Measurements from ENCODE around the gene DHRS2. TPM values are rescaled to one million over a fixed set of nuclear protein-coding genes. Genes with fewer than 3 reads are reported as not detected.
"Not testable (repeated sequence)": the region's sequence is repeated elsewhere in the genome, so short reads cannot be mapped to it uniquely, and the experiment has no call there.

The DHRS2 gene
- polyA plus RNA-seq, 6 donors from 2014 or later: not detected

DNA sequence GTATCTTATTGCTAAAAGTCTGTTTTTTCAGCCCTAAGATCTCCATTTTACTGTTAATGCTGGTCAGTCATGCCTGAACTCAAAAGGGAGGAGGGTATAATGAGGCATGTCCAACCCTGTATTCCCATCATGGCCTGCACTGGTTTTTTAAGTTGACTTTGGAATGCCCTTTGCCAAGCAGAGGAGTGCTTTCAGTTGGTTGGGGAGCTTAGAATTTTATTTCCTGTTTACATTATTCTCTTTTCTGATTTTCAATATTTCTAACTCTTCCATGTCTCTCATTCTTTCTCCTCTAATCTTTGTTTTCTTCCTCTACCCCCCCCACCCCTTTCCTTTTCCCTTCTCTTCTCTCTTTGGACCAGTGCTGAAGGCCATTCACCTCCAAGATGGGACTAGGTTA is 4.9 kb upstream of the DHRS2 start:
- peaks cover 24 to 38% (median 26%) of the 10 kb centered on the region in 3 donors for H3K27me3 Mint-ChIP-seq
- no peaks in the 10 kb centered on the region for H3K36me3 Mint-ChIP-seq
- H3K4me1 Mint-ChIP-seq: peaks cover 4 to 14% (median 11%) of the 10 kb centered on the region in 3 donors
- no peak for ATAC-seq (ENCODE audit: low read depth in 2 of 2)
- peaks cover 0 to 3% (median 0%) of the 10 kb centered on the region in 7 donors for H3K9me3 Mint-ChIP-seq
- no peak overlapping the region for H3K4me3 Mint-ChIP-seq
- no peak overlapping the region for H3K27ac Mint-ChIP-seq
- DNase-seq: no peak

DNA sequence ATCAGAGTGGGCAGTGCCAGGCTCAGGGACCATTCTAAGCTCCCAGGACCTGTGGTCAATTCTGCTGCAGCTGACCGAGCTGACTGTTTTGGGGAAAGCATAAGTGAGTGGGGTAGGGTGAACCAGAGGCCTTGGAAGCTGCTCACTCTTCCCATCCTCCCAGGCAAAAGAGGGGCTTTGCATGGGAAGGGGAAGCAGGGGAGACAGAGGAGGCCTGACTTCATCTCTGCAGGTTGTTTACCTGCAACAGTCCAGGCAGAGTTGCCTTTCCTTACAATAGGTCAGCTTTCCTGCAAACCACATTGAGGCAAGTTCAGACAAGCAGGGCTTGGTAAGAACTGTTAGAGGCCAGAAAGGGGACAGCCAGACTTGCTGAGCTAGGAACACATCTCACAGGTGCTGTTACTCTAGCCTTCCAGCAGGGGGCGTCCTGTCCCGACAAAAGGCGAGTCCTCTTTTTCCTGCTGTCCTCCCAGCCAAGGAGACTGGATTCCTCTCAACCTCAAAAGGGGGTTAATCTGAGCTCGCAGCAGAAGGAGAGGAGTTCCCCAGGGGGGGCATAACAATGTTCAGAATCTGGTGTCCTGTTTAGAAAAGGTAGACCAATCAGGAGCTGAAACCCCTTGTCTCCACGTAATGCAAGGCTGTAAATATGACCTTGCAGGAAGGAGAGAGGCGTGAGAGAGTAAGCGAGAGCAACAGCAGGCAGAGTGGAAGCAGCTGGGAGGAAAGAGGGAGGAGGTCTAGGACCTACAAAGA is 4.3 kb upstream of the DHRS2 start:
- ATAC-seq (ENCODE audit: low read depth in 2 of 2) (peak; percentile 35 to 52), DNase-seq (peak; percentile 51)
- no peak overlapping the region for H3K27ac Mint-ChIP-seq
- H3K27me3 Mint-ChIP-seq: peaks cover 21 to 33% (median 26%) of the 10 kb centered on the region in 3 donors
- H3K9me3 Mint-ChIP-seq: peaks cover 0 to 6% (median 3%) of the 10 kb centered on the region in 7 donors
- H3K4me3 Mint-ChIP-seq: peak overlapping the region in 4 of 8 donors; percentile 36 to 69 (median 43)
- H3K36me3 Mint-ChIP-seq: no peaks in the 10 kb centered on the region
- peaks cover 4 to 14% (median 11%) of the 10 kb centered on the region in 3 donors for H3K4me1 Mint-ChIP-seq

DNA sequence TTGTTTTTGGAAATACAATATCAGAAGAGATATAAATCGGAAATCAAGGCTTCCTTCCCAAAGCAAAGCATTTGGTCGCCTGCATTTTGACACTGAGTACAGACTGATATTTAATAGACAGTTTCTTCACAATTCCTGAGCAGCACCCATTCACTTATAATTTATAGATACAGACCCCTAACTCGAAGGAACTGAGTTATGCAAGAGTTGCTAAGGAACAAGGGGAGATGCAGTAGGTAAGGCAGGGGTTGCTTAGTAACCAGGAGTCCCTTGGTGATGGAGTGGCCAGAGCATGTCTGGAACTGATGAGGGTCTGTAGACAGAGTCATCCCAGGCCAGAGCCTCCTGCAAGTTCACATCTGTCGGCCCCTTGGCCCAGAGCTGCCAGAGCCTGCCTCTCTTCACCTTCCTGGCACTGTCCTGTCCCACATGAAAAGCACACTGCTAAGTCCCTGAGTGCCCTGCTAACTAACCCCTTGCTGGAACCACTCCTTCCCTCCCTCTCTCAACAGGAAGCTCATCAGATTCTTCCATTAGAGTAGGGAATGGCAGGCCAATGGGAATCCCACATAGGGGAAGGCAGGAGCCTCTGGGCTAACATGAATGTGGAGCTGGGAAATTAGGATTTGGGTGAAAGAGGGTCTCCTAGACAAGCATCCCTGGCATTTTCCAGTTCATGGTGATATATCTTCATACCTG is 3.6 kb upstream of the DHRS2 start:
- H3K27ac Mint-ChIP-seq: no peak overlapping the region
- H3K4me3 Mint-ChIP-seq: peak overlapping the region in 2 of 8 donors; percentile 42 to 44

DNA sequence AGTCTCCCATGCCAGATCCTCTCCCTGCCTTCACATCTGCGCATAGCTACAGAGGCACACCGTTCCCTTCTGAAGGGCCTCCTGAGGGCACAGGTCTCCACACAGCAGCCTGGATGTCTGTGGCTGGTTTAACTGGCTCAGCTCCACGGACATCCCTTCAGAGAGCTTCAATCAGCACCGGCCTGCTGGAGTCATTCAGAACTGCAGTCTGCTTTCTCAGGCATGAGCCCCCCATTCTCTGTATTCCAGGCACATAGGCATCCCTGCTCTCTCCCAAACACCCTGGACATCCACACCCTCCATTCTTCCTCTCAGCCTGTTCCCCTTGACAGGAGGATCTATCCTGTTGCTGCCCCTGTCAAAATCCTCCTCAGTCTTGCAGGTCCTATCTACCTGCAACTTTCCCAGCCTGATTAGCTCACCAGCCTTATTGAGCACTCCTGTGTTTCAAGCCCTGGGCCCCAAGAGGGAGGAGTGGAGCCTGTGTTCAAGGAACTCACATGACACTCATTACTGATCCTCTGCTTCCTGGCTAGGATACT is 2.9 kb upstream of the DHRS2 start:
- no peak for ATAC-seq (ENCODE audit: low read depth in 2 of 2)
- H3K4me3 Mint-ChIP-seq: peak overlapping the region in 1 of 8 donors; percentile 6
- no peak for DNase-seq
- H3K4me1 Mint-ChIP-seq: peaks cover 4 to 14% (median 11%) of the 10 kb centered on the region in 3 donors
- no peak overlapping the region for H3K27ac Mint-ChIP-seq
- H3K36me3 Mint-ChIP-seq: no peaks in the 10 kb centered on the region
- peaks cover 0 to 6% (median 5%) of the 10 kb centered on the region in 7 donors for H3K9me3 Mint-ChIP-seq
- H3K27me3 Mint-ChIP-seq: peaks cover 12 to 21% (median 13%) of the 10 kb centered on the region in 3 donors

More for the DNA sequence above, 3.6 kb upstream of the DHRS2 start:
- ATAC-seq (ENCODE audit: low read depth in 2 of 2): no peak
- H3K9me3 Mint-ChIP-seq: peaks cover 0 to 6% (median 5%) of the 10 kb centered on the region in 7 donors
- no peaks in the 10 kb centered on the region for H3K36me3 Mint-ChIP-seq
- peaks cover 4 to 14% (median 11%) of the 10 kb centered on the region in 3 donors for H3K4me1 Mint-ChIP-seq
- DNase-seq: no peak
- H3K27me3 Mint-ChIP-seq: peaks cover 16 to 25% (median 19%) of the 10 kb centered on the region in 3 donors

DNA sequence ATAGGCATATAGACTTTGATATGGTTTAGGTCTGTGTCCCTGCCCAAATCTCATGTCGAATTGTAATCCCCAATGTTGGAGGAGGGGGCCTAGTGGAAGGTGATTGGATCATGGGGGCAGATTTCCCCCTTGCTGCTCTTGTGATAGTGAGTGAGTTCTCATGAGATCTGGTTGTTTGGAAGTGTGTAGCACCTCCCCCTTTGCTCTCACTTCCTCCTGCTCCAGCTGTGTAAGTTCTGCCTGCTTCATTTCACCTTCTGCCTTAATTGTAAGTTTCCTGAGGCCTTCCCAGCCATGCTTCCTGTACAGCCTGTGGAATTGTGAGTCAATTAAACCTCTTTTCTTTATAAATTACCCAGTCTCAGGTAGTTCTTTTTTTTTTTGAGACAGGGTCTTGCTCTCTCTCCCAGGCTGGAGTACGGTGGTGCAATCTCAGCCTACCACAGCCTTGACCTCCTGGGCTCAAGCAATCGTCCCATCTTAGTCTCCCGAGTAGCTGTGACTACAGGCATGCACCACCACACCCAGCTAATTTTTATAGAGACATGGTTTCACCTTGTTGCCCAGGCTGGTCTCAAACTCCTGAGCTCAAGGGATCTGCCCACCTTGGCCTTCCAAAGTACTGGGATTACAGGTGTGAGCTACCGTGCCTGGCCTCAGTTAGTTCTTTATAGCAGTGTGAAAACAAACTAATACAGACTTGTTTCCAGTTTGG is 1.3 kb upstream of the DHRS2 start:
- H3K36me3 Mint-ChIP-seq; ATAC-seq (ENCODE audit: low read depth in 2 of 2); DNase-seq; H3K9me3 Mint-ChIP-seq: not testable (repeated sequence)
- Mint-ChIP-seq H3K4me3 (peak overlapping the region in 3 of 8 donors; percentile 18 to 30 (median 27)), H3K27me3 (peaks cover 12 to 19% (median 17%) of the 10 kb centered on the region in 3 donors), H3K4me1 (peaks cover 4 to 14% (median 11%) of the 10 kb centered on the region in 3 donors), H3K27ac (peak overlapping the region in 1 of 6 donors; percentile 16)

DNA sequence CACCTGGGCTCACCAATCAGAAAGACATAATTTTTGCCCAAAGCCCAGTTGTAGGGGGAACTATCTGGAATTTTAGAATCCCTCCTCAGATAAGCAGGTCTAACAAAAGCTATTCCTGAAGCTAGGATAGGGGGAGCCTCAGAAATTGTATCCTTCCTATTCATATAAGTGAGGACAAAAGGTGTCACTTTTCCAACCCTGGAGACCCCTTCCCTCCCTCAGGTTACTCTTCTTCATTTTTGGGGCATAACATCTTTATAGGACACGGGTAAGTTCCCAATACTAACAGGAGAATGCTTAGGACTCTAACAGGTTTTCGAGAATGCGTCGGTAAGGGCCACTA is 1.1 kb downstream of the DHRS2 start:
- H3K36me3 Mint-ChIP-seq; H3K9me3 Mint-ChIP-seq; H3K4me3 Mint-ChIP-seq; H3K4me1 Mint-ChIP-seq; DNase-seq; H3K27ac Mint-ChIP-seq; ATAC-seq (ENCODE audit: low read depth in 2 of 2): not testable (repeated sequence)
- H3K27me3 Mint-ChIP-seq: peaks cover 8 to 10% (median 8%) of the 10 kb centered on the region in 3 donors

DNA sequence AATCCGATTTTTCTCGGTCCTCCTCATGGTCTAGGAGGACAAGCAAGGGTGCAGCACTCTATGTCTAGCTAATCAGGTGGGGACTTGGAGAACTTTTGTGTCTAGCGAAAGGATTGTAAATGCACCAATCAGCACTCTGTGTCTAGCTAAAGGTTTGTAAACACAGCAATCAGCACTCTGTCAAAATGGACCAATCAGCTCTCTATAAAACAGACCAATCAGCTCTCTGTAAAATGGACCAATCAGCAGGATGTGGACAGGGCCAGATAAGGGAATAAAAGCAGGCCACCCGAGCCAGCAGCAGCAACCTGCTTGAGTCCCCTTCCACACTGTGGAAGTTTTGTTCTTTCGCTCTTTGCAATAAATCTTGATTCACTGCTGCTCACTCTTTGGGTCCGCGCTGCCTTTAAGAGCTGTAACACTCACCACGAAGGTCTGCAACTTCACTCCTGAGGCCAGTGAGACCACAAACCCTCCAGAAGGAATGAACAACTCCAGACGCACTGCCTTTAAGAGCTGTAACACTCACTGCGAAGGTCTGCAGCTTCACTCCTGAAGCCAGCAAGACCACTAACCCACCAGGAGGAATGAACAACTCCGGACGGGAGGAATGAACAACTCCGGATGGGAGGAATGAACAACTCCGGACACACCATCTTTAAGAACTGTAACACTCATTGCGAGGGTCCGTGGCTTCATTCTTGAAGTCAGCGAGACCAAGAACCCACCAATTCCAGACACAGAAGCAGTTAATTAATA is 1.7 kb downstream of the DHRS2 start:
- not testable (repeated sequence) for H3K36me3 Mint-ChIP-seq; H3K4me3 Mint-ChIP-seq; DNase-seq; H3K27ac Mint-ChIP-seq; H3K4me1 Mint-ChIP-seq; H3K9me3 Mint-ChIP-seq; ATAC-seq (ENCODE audit: low read depth in 2 of 2)
- peaks cover 7 to 10% (median 8%) of the 10 kb centered on the region in 3 donors for H3K27me3 Mint-ChIP-seq

DNA sequence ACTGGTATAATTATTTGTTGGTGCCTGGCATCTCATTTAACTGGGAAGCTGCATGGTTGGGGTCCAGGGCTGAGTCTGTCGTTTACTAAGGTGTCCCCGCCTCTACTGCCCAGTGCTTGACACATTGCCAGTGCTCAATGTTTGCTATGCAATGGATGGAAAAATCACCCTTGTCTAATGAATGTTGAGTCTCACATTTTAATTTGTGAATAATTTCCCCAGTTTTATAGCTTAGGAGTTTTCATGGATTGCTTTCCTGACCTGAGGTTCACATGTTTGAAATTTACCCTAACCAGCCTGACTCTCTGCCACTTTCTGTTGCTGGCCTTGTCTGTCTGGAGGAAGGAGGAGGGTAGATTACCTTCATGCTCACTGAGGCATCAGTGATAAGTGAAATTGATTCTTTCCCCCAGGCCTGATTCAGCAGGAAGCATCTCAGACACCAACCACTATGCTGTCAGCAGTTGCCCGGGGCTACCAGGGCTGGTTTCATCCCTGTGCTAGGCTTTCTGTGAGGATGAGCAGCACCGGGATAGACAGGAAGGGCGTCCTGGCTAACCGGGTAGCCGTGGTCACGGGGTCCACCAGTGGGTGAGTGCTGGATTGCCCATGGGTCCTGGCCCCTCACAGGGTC is 2.4 kb downstream of the DHRS2 start:
- H3K4me1 Mint-ChIP-seq: peaks cover 0 to 6% (median 5%) of the 10 kb centered on the region in 3 donors
- no peak overlapping the region for H3K4me3 Mint-ChIP-seq
- no peak overlapping the region for H3K27ac Mint-ChIP-seq
- H3K27me3 Mint-ChIP-seq: peaks cover 2 to 7% (median 5%) of the 10 kb centered on the region in 3 donors
- ATAC-seq (ENCODE audit: low read depth in 2 of 2) (no peak), DNase-seq (no peak)
- H3K36me3 Mint-ChIP-seq: no peaks in the 10 kb centered on the region
- peaks cover 0 to 6% (median 5%) of the 10 kb centered on the region in 7 donors for H3K9me3 Mint-ChIP-seq

DNA sequence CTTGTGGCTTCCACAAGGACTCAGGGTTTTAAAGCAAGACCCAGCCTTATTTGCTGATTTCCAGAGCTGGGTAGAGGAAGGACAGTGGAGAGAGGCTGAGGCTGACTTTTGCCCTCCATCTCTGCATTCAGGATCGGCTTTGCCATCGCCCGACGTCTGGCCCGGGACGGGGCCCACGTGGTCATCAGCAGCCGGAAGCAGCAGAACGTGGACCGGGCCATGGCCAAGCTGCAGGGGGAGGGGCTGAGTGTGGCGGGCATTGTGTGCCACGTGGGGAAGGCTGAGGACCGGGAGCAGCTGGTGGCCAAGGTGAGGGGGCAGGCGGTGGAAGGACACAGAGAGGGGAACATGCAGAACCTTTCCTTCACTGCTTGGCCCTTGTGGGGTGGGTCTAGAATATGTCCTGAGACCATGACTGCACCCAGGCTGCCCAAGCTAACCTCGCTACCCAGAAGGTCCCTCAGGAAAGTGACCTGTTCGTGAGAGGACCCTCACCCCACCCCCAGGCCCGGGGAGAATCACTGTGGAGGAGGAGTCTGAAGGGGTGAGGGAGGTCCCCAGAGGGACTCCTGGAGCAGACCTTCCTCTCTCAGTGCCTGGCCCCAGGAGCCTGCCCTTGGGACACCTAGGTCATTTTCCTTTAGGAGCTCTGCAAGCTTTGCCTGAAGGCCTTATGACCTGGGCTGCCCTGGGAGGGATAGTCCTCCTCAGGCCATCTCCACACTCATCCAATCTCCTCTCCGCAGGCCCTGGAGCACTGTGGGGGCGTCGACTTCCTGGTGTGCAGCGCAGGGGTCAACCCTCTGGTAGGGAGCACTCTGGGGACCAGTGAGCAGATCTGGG is 3.1 kb downstream of the DHRS2 start:
- Mint-ChIP-seq H3K36me3 (no peaks in the 10 kb centered on the region), H3K4me1 (peaks cover 0 to 6% (median 5%) of the 10 kb centered on the region in 3 donors), H3K27ac (no peak overlapping the region), H3K9me3 (peaks cover 0 to 6% (median 5%) of the 10 kb centered on the region in 7 donors), H3K4me3 (no peak overlapping the region), H3K27me3 (peaks cover 0 to 5% (median 4%) of the 10 kb centered on the region in 3 donors)
- ATAC-seq (ENCODE audit: low read depth in 2 of 2) (no peak), DNase-seq (no peak)

DNA sequence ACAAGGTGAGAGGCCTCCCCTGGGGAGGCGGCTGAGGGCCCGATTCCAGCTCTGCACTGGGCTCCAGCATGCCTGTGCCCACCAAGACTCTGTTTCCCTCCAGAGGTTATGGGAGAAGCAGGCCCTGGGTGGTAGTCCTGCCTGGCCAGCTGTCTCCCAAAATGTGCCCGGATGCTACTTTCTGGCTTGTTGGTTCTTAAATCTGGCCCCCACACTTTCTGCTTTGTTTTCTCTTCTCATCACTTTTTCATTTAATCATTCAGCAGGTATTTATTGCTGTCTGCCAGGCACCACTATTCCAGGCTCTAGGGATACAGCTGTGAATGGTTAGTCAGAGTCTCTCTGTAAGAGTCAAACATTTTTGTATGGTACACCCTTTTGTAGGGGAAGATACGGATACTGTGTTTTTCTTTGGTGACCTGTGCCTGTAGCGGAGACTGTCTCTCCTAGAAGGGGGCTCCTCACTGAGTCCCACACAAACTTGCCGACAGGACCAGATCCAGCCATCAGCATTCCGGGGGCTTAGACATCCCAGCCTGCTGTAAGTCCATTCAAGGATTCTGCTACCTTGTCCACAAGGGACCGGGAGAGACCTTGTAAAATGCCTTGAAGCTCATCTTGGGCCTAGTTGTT is 3.8 kb downstream of the DHRS2 start:
- Mint-ChIP-seq H3K4me1 (peaks cover 0 to 4% (median 3%) of the 10 kb centered on the region in 3 donors), H3K36me3 (no peaks in the 10 kb centered on the region), H3K9me3 (peaks cover 0 to 6% (median 5%) of the 10 kb centered on the region in 7 donors)

DNA sequence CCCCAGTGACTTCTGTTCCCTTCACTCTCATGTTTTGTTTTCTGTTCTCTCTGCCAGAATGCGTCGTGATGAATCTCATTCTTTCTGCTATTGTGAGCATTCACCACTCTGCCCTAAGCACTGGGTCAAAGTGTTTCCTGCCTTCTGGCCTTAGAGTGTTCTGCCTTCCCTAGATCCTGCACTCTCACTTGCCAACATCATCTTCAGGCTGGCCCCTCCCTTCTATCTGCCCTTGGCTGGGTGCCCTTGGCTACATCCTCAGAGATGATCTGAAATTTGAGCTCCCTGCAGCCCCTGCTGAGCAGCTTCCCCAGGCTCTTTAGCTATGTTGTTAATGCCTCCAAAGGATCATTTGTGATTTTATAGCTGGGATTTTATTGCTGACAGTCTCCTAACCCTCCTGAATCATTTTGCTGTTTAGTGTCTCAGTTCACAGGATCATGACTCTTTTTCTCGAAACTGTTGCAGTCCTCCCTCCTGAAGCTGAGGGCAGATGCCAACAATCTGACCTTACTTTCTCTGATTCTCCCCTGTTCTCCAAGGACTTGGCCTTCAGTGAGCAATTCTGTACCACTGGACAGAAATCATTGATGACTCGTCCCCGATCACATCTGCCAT is 4.5 kb downstream of the DHRS2 start:
- Mint-ChIP-seq H3K27me3 (peaks cover 0 to 10% (median 4%) of the 10 kb centered on the region in 3 donors), H3K9me3 (peaks cover 0 to 6% (median 5%) of the 10 kb centered on the region in 7 donors), H3K27ac (no peak overlapping the region), H3K4me1 (no peaks in the 10 kb centered on the region), H3K4me3 (no peak overlapping the region), H3K36me3 (no peaks in the 10 kb centered on the region)
- ATAC-seq (ENCODE audit: low read depth in 2 of 2) (no peak), DNase-seq (no peak)

More for the DNA sequence above, 3.8 kb downstream of the DHRS2 start:
- DNase-seq (no peak), ATAC-seq (ENCODE audit: low read depth in 2 of 2) (no peak)
- no peak overlapping the region for H3K4me3 Mint-ChIP-seq
- H3K27me3 Mint-ChIP-seq: peaks cover 0 to 4% (median 4%) of the 10 kb centered on the region in 3 donors
- H3K27ac Mint-ChIP-seq: no peak overlapping the region
